Adipose tissue (tissue), 3 donors: ENCODE measurements around the gene NLRX1. TPM values are rescaled to one million over a fixed set of nuclear protein-coding genes. Genes with fewer than 3 reads are reported as not detected.
A peak's percentile ranks its signal among the peaks of the same experiment; 100 is the strongest.
"Not testable (repeated sequence)": the region's sequence is repeated elsewhere in the genome, so short reads cannot be mapped to it uniquely, and the experiment has no call there.

ENCODE experiments used
- H3K27ac ChIP-seq: one replicate; pipeline ENCODE4 v1.5.1; 2013; ENCODE audit warnings: low read depth, low read length
- WGBS, 3 donors: extraction: QIAGEN DNeasy Blood & Tissue Kit; methylation state at CpG; one replicate each; pipeline ENCODE4 v1.1.7; 2013; 5-methylcytosine and 5-hydroxymethylcytosine counted together
- polyA plus RNA-seq, 3 donors: library from polyadenylated mRNA; stranded (reverse); fragments of 200-250 nt; gene quantifications; one replicate each; pipeline ENCODE4 v1.2.3, GENCODE V29; 2013
- donor health status: healthy with polysubstance abuse.
- donor health status: Bipolar disorder and iron deficiency.
- donor health status: healthy.

NLRX1 gene
- 10 to 100 TPM in 2 of 3 donors, 1 to 10 TPM in 1; 7.1 to 15.4 (median 10.3) TPM for polyA plus RNA-seq

- WGBS, 3 donors = 3 to 5% (median 4%) methylated on average over 50 to 63 of the region's 63 CpGs
- peak within 1 kb of the TSS; percentile 86 for H3K27ac ChIP-seq
Observed at GRCh38 chr11:119168471-119169281, at the start of gene NLRX1. Gene NLRX1, plus strand, starts transcription at chr11:119168725. Its CDS starts 2,679 bp downstream, at chr11:119171404.

DNA sequence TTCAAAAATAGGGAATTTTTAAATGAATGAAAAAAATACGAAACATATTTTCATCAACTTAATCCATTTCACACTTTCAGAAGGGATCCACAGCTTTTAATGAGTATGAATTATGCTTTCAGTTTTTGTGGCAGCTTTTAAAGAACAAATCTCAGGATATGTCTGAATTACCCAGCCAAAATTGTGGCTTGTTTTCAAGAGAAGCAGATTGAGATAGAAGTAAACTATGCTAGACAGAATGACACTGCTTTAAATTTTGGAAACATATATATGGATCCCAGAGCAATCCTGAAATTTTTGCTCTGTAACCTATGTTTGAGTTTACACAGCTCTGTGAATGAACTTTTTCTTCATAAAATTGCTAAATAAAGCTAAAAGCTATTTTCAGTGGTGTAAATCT lies 49.6 kb upstream of the NLRX1 start:
- H3K27ac ChIP-seq = no peak overlapping the region
- WGBS, 3 donors = 89 to 93% (median 92%) methylated on average over 1 of the region's 1 CpG

GRCh38 chr11:119120639-119121007 lies 47.9 kb upstream of the NLRX1 start:
- WGBS, 3 donors = 14 to 28% (median 26%) methylated on average over 5 of the region's 5 CpGs
- no peak overlapping the region for H3K27ac ChIP-seq

- WGBS, 3 donors = 0 to 1% (median 1%) methylated on average over 54 of the region's 54 CpGs
- H3K27ac ChIP-seq = peak within 1 kb of the TSS; percentile 13
Observed at GRCh38 chr11:119121008-119121810, 47.3 kb upstream of the NLRX1 start, which contains the start of gene HINFP. Gene HINFP, plus strand, starts transcription at chr11:119121580. Its CDS starts 5,365 bp downstream, at chr11:119126945.

GRCh38 chr11:119121811-119122124 lies 46.8 kb upstream of the NLRX1 start:
- peak overlapping the region; percentile 13 for H3K27ac ChIP-seq
- WGBS, 3 donors = 0 to 1% (median 0%) methylated on average over 20 of the region's 20 CpGs

GRCh38 chr11:119125821-119126220 lies 42.7 kb upstream of the NLRX1 start:
- no peak overlapping the region for H3K27ac ChIP-seq
- 65 to 94% (median 86%) methylated on average over 6 of the region's 6 CpGs for whole genome bisulfite sequencing, 3 donors

DNA sequence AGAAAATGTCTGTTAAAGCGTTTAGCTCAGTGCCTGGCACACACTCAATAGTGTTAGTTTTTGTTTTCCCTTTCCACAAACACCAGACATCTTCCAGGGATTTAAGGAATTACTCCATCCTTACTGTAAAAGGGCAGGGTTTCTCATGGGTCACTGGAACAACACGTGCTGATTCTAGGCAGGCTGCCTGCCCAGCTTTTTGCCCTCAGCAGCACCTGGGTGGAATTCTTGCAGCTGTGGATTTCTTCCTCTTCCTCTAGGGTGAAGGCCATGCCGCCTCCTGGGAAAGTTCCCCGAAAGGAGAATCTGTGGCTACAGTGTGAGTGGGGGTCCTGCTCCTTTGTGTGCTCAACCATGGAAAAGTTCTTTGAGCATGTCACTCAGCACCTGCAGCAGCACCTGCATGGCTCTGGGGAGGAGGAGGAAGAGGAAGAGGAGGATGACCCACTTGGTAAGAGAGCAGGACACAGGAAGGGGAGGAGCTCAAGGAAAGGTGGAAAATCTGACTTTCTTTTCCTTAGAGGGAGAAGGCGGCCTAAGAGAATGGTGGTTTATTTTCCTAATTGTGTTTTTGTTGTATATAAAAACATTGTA lies 41.8 kb upstream of the NLRX1 start:
- H3K27ac ChIP-seq = no peak overlapping the region
- WGBS, 3 donors = 35 to 63% (median 57%) methylated on average over 5 of the region's 5 CpGs

GRCh38 chr11:119130662-119131061 lies 37.9 kb upstream of the NLRX1 start:
- H3K27ac ChIP-seq = no peak overlapping the region

GRCh38 chr11:119134389-119134978 lies 34.0 kb upstream of the NLRX1 start:
- WGBS, 3 donors = 47 to 70% (median 64%) methylated on average over 4 of the region's 4 CpGs
- H3K27ac ChIP-seq = no peak overlapping the region

More at GRCh38 chr11:119130662-119131061, 37.9 kb upstream of the NLRX1 start:
- 56 to 73% (median 60%) methylated on average over 3 of the region's 3 CpGs for WGBS, 3 donors

- WGBS, 3 donors = 81 to 92% (median 92%) methylated on average over 10 of the region's 10 CpGs
- not testable (repeated sequence) for H3K27ac ChIP-seq
Observed at GRCh38 chr11:119139276-119139675, 29.2 kb upstream of the NLRX1 start.

- 6 to 16% (median 14%) methylated on average over 6 to 7 of the region's 7 CpGs for WGBS, 3 donors
- no peak overlapping the region for H3K27ac ChIP-seq
Observed at GRCh38 chr11:119144825-119145486, 23.6 kb upstream of the NLRX1 start.

DNA sequence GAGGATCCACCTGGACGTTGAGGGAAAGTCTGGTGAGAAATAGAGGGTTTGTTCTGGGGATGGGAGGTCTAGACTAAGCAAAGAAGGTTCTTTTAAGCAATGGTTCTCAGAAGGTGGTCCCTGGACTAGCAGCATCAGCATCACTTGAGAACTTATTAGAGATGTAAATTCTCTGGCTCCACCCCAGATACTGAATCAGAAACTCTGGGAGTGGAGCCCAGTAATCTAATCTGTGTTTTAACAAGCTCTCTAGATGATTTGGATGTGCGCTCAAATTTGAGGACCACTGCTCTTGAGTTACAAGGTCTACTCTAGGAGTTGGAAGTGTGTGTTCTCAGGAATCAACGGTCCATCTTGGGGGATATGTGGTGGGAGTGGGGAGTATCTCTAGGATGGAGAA lies 23.0 kb upstream of the NLRX1 start:
- H3K27ac ChIP-seq = no peak overlapping the region
- 50 to 57% (median 54%) methylated on average over 3 of the region's 3 CpGs for WGBS, 3 donors

DNA sequence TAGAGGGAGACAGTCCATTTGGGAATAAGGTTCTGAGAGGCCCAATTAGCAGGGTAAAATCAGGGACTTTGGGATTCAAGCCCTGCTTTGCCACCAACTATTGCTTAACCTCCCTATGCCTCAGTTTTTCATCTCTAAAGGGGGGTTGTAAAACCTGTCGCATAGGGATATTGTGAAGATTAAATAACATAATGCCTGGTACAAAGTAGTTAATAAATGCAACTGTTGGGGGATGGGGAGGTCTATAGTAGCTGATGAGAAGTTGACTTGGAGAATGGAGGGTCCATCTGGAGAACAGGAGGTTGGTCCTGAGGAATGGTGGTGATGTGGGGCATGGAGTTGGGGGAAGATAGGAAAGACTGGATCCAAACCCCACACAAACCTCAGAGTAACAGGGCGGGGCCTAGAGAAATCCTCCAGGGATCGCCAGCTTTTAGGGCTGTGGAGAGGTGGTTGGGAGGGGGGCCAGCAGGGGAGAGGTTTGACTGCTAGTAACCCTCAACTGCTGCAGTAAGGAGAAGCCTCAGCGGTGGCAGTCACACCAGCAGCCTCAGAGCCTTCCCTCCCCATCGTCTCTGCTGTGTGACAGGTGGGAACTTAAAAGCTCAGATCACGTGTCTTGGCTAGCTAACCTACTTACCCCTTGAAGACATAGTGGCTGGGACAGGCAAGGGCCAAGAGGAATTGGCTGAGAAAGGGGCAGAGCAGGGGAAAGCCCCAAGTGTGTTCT lies 20.8 kb upstream of the NLRX1 start:
- WGBS, 3 donors = 61 to 64% (median 64%) methylated on average over 6 of the region's 6 CpGs
- no peak overlapping the region for H3K27ac ChIP-seq

- WGBS, 3 donors = 1 to 3% (median 3%) methylated on average over 16 of the region's 16 CpGs
- H3K27ac ChIP-seq = no peak overlapping the region
Observed at GRCh38 chr11:119148720-119149017, 19.9 kb upstream of the NLRX1 start.

DNA sequence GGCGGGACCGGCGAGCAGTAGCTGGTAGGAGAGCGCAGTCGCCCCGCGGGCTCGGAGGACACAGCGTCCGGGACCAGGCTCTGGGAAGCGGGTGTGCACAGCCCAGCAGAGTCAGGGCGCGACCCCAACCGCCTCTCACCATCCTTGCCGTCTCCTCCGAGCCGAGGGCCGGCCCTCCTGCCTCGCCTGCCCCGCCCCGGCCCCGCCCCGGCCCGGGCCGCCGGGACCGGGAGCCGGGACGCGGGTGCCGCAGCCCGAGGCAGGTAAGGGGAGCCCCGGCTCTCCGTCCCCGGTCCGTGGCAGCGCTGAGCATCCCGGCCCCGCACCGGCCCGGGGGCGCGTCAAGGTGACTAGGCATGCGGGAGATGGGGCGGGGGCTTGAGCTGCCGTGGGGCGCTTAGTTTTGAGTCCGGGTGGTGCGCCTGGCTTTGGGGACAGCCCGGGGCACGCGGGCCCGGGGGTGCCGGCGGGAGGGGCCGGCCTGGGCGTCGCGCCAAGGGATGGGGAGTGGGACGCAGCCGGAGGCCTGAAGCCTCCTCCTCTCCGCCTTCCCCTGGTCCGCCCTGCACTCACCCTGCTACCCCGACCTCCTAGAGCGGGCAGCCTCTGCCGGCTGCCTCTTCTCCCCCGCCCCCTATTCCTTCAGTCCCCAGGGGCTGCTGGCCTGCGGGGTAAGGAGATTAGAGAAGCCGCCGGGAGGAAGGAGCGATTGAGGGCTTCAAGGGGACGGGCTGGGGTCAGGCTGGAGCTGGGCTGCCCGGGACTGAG lies 19.3 kb upstream of the NLRX1 start, which contains the start of gene ABCG4:
TSS of gene ABCG4 (plus strand) at position 35 of the 768 bp plus-strand sequence. CDS start 914 bp downstream, outside the sequence.
- WGBS, 3 donors = 1 to 2% (median 1%) methylated on average over 39 to 73 of the region's 73 CpGs
- no peak within 1 kb of the TSS for H3K27ac ChIP-seq

GRCh38 chr11:119149786-119150275 lies 18.7 kb upstream of the NLRX1 start:
- WGBS, 3 donors = 28 to 40% (median 30%) methylated on average over 23 to 33 of the region's 33 CpGs
- H3K27ac ChIP-seq = no peak overlapping the region

- H3K27ac ChIP-seq = no peak overlapping the region
- 80 to 86% (median 80%) methylated on average over 9 of the region's 9 CpGs for WGBS, 3 donors
Observed at GRCh38 chr11:119152043-119152442, 16.5 kb upstream of the NLRX1 start.
